Caco-2 (cell line): ENCODE results near the gene NUTF2. TPM values are rescaled to one million over a fixed set of nuclear protein-coding genes. Genes with fewer than 3 reads are reported as not detected.

Source experiments
- BruUV-seq: library from RNA; stranded (reverse); fragments of 400-500 nt; replicated peaks from 2 replicates; lab custom pipeline; 2021; lab: Mats Ljungman, UMichigan
- CTCF ChIA-PET: fragments of 300-600 bp; sonication (Branson Sonifier 250); formaldehyde crosslinking; loops from one replicate; lab custom pipeline; 2022; ENCODE audit warnings: antibody characterized with exemption; lab: Charles Lee
- POLR2A ChIA-PET: fragments of 300-600 bp; sonication (Branson Sonifier 250); formaldehyde crosslinking; loops from one replicate; lab custom pipeline; 2022; ENCODE audit warnings: antibody characterized with exemption; lab: Charles Lee
- DNase-seq, 2 experiments: peaks; one replicate each; pipeline versions ENCODE4 v3.0.0 to v3.0.0-alpha.2; 2020 to 2022
- H3K27me3 ChIP-seq: replicated peaks from 2 replicates; pipeline ENCODE4 v1.6.0; 2011; ENCODE audit warnings: low read length; ENCODE audit not compliant: control insufficient read depth, insufficient read depth
- H3K36me3 ChIP-seq: 2 replicates; pipeline ENCODE4 v1.5.1; 2011; ENCODE audit warnings: low read length; ENCODE audit not compliant: control insufficient read depth, insufficient read depth
- H3K4me1 ChIP-seq: fragments of 250-450 bp; sonication (Bioruptor Pico); 2 replicates; pipeline ENCODE4 v1.5.1; 2020; ENCODE audit warnings: mild to moderate bottlenecking
- H3K4me3 ChIP-seq: 2 replicates; pipeline ENCODE4 v1.5.1; 2011; ENCODE audit warnings: low read depth, mild to moderate bottlenecking, control low read depth, low read length
- H3K9me3 ChIP-seq: fragments of 250-450 bp; sonication (Bioruptor Pico); 2 replicates; pipeline ENCODE4 v1.5.1; 2020; ENCODE audit warnings: mild to moderate bottlenecking, moderate library complexity
- H3K27ac Mint-ChIP-seq: one replicate; pipeline ENCODE4 v1.8.0; 2022; ENCODE audit warnings: mixed read lengths; ENCODE audit not compliant: unreplicated experiment
- H3K27me3 Mint-ChIP-seq: one replicate; pipeline ENCODE4 v1.8.0; 2022; ENCODE audit warnings: mixed read lengths; ENCODE audit not compliant: insufficient read depth, unreplicated experiment
- H3K36me3 Mint-ChIP-seq: one replicate; pipeline ENCODE4 v1.8.0; 2022; ENCODE audit warnings: mild to moderate bottlenecking, mixed read lengths; ENCODE audit not compliant: insufficient read depth, unreplicated experiment
- H3K4me1 Mint-ChIP-seq: one replicate; pipeline ENCODE4 v1.8.0; 2022; ENCODE audit warnings: low read depth, mixed read lengths; ENCODE audit not compliant: unreplicated experiment
- H3K4me3 Mint-ChIP-seq: one replicate; pipeline ENCODE4 v1.8.0; 2022; ENCODE audit warnings: mild to moderate bottlenecking, moderate library complexity, mixed read lengths; ENCODE audit not compliant: unreplicated experiment
- H3K9me3 Mint-ChIP-seq: one replicate; pipeline ENCODE4 v1.8.0; 2022; ENCODE audit warnings: mixed read lengths; ENCODE audit not compliant: unreplicated experiment
- CTCF ChIP-seq, 2 experiments: fragments of 200-600 bp in 1 of 2; IDR thresholded peaks; 1 replicate in 1 of 2; 2 replicates in 1 of 2; pipeline versions ENCODE4 v1.5.1 to v1.8.0; 2011 to 2022; ENCODE audit warnings: antibody characterized with exemption in 1 of 2, control low read depth in 1 of 2, inconsistent platforms in 1 of 2, low read depth in 1 of 2, low read length in 1 of 2, mild to moderate bottlenecking in 1 of 2, moderate library complexity in 1 of 2; ENCODE audit not compliant: insufficient read depth in 1 of 2, severe bottlenecking in 1 of 2, unreplicated experiment in 1 of 2
- intact Hi-C: fragments of 100-400 bp; cut with micrococcal nuclease; formaldehyde crosslinking; loops from one replicate; pipeline ENCODE4 v1.10.0; 2022; ENCODE audit not compliant: unreplicated experiment
- total RNA-seq: library from RNA; stranded (reverse); gene quantifications from 2 replicates; pipeline ENCODE4 v1.2.3, GENCODE V29; 2022

Gene NUTF2
- total RNA-seq, 1 experiment from 2014 or later: 239 TPM

GRCh38 chr16:67806428-67807147 is 40.1 kb upstream of the NUTF2 start, which contains the start of the genes RANBP10 and TSNAXIP1:
Gene RANBP10 (minus strand): TSS chr16:67806560. CDS start chr16:67806536, 24 bp downstream.
Gene TSNAXIP1 (plus strand): TSS chr16:67806889. CDS start chr16:67807150, 261 bp downstream.
- no peaks in the 10 kb centered on the region for H3K9me3 ChIP-seq
- POLR2A ChIA-PET: interaction anchor here (0.5 to 2.0 kb wide), 19 partner anchors 10 to 1848 kb away, joined by 3 to 18 read pairs (median 4); partner anchors contain the start of genes ACD, CENPT, GFOD2 and NFATC3
- H3K4me1 Mint-ChIP-seq: peaks cover 9% of the 10 kb centered on the region
- H3K36me3 Mint-ChIP-seq: peaks cover 33% of the 10 kb centered on the region
- H3K4me3 Mint-ChIP-seq: peak within 1 kb of the TSS; percentile 83
- H3K36me3 ChIP-seq: 0 out of 2 replicates have a peak, but pooled peaks cover 1% of the 10 kb centered on the region
- H3K27ac Mint-ChIP-seq: peak within 1 kb of the TSS; percentile 81
- CTCF ChIA-PET: interaction anchor here (0.6 to 3.0 kb wide), 26 partner anchors 9 to 737 kb away, joined by 3 to 47 read pairs (median 4); partner anchors contain the start of genes ACD, ATP6V0D1, EDC4 and GFOD2
- H3K4me1 ChIP-seq: peaks cover 10% of the 10 kb centered on the region; the same call in 1 of the 2 replicates
- DNase-seq: peak; percentile 99
- no peaks in the 10 kb centered on the region for H3K9me3 Mint-ChIP-seq
- H3K4me3 ChIP-seq: peak within 1 kb of the TSS; percentile 88
- H3K27me3 ChIP-seq: no peaks in the 10 kb centered on the region
- intact Hi-C loops: loop anchor here (1.0 to 10.0 kb wide), 5 partner anchors 40 to 282 kb away; partner anchors contain the start of genes CENPT, CTCF, GFOD2 and NUTF2
- H3K27me3 Mint-ChIP-seq: no peaks in the 10 kb centered on the region
- no peak for TF ChIP-seq CTCF (IDR thresholded peaks at IDR 0.05; ENCODE audit: insufficient read depth in 1 of 2, low read depth in 1 of 2, low read length in 1 of 2, severe bottlenecking in 1 of 2, unreplicated experiment in 1 of 2)
- BruUV-seq: no TSS peak

GRCh38 chr16:67807148-67807682 is 39.5 kb upstream of the NUTF2 start:
- BruUV-seq: no TSS peak
- TF ChIP-seq CTCF (IDR thresholded peaks at IDR 0.05; ENCODE audit: insufficient read depth in 1 of 2, low read depth in 1 of 2, low read length in 1 of 2, severe bottlenecking in 1 of 2, unreplicated experiment in 1 of 2): peak in 1 of 2 experiments; percentile 25
- no peaks in the 10 kb centered on the region for H3K27me3 Mint-ChIP-seq

GRCh38 chr16:67811899-67812298 is 34.8 kb upstream of the NUTF2 start:
- Histone ChIP-seq H3K9me3 (no peaks in the 10 kb centered on the region), H3K4me3 (no peak overlapping the region), H3K4me1 (no peaks in the 10 kb centered on the region), H3K27me3 (no peaks in the 10 kb centered on the region), H3K36me3 (no peaks in the 10 kb centered on the region)
- Mint-ChIP-seq H3K4me1 (no peaks in the 10 kb centered on the region), H3K27me3 (no peaks in the 10 kb centered on the region), H3K4me3 (no peak overlapping the region), H3K27ac (no peak overlapping the region), H3K36me3 (peaks cover under 1% of the 10 kb centered on the region), H3K9me3 (no peaks in the 10 kb centered on the region)
- intact Hi-C loops: no loop called here
- DNase-seq: no peak
- ChIA-PET POLR2A (no interaction called here), CTCF (interaction anchor here (0.7 kb wide), 1 partner anchor 132 kb away, joined by 3 read pairs; no protein-coding TSS in a partner anchor)
- no peak for TF ChIP-seq CTCF (IDR thresholded peaks at IDR 0.05; ENCODE audit: insufficient read depth in 1 of 2, low read depth in 1 of 2, low read length in 1 of 2, severe bottlenecking in 1 of 2, unreplicated experiment in 1 of 2)
- no TSS peak for BruUV-seq

More at GRCh38 chr16:67807148-67807682, 39.5 kb upstream of the NUTF2 start:
- Mint-ChIP-seq H3K4me3 (peak overlapping the region; percentile 83), H3K36me3 (peaks cover 33% of the 10 kb centered on the region), H3K4me1 (peaks cover 9% of the 10 kb centered on the region), H3K9me3 (no peaks in the 10 kb centered on the region), H3K27ac (peak overlapping the region; percentile 81)
- POLR2A ChIA-PET: interaction anchor here (0.5 to 2.0 kb wide), 15 partner anchors 9 to 783 kb away, joined by 3 to 18 read pairs (median 5); partner anchors contain the start of genes ACD, CENPT, GFOD2 and NFATC3
- DNase-seq: no peak
- Histone ChIP-seq H3K4me1 (peaks cover 10% of the 10 kb centered on the region; the same call in 1 of the 2 replicates), H3K9me3 (no peaks in the 10 kb centered on the region), H3K4me3 (peak overlapping the region; percentile 88), H3K27me3 (no peaks in the 10 kb centered on the region), H3K36me3 (0 out of 2 replicates have a peak, but pooled peaks cover 1% of the 10 kb centered on the region)
- CTCF ChIA-PET: interaction anchor here (0.6 to 3.0 kb wide), 18 partner anchors 8 to 379 kb away, joined by 3 to 47 read pairs (median 6); partner anchors contain the start of genes ACD, ATP6V0D1, EDC4 and GFOD2
- intact Hi-C loops: loop anchor here (2.0 to 10.0 kb wide), 3 partner anchors 40 to 282 kb away; partner anchors contain the start of genes CENPT, CTCF, NUTF2 and RIPOR1
